HG03575 (cell line): ENCODE results near the gene SPTBN1.
A peak's percentile ranks its signal among the peaks of the same experiment; 100 is the strongest.
"Not testable (repeated sequence)": the region's sequence is repeated elsewhere in the genome, so short reads cannot be mapped to it uniquely, and the experiment has no call there.

Experiments
- ATAC-seq: cut with Tn5 transposase; IDR thresholded peaks from one replicate; pipeline ENCODE4 v1.9.1; 2021; ENCODE audit not compliant: unreplicated experiment, insufficient number of reproducible peaks, low FRiP score; ENCODE audit errors: extremely low read depth

The SPTBN1 gene

GRCh38 chr2:54518430-54518829 is 62.3 kb downstream of the SPTBN1 start:
- no peak for ATAC-seq

GRCh38 chr2:54519841-54520459 is 63.8 kb downstream of the SPTBN1 start:
- ATAC-seq, result no peak

- no peak for ATAC-seq
These were observed 64.6 kb downstream of the SPTBN1 start for GRCh38 chr2:54520687-54521086.

- ATAC-seq, result peak; percentile 45
These were observed 66.6 kb downstream of the SPTBN1 start for GRCh38 chr2:54522624-54523281.

GRCh38 chr2:54523324-54523959 is 67.3 kb downstream of the SPTBN1 start:
- ATAC-seq, result no peak

- no peak for ATAC-seq
These were observed 68.3 kb downstream of the SPTBN1 start for GRCh38 chr2:54524226-54524991.

- no peak for ATAC-seq
These were observed 69.2 kb downstream of the SPTBN1 start for GRCh38 chr2:54525321-54525720.

- ATAC-seq, result no peak
These were observed 70.2 kb downstream of the SPTBN1 start for GRCh38 chr2:54526226-54526879.

GRCh38 chr2:54528311-54528955 is 72.3 kb downstream of the SPTBN1 start:
- ATAC-seq, result no peak

- ATAC-seq, result not testable (repeated sequence)
These were observed 73.4 kb downstream of the SPTBN1 start for GRCh38 chr2:54529518-54529917.

GRCh38 chr2:54529935-54530334 is 73.8 kb downstream of the SPTBN1 start:
- ATAC-seq, result no peak

GRCh38 chr2:54531558-54531957 is 75.4 kb downstream of the SPTBN1 start:
- ATAC-seq, result no peak

GRCh38 chr2:54534221-54534620 is 78.1 kb downstream of the SPTBN1 start:
- no peak for ATAC-seq

GRCh38 chr2:54534625-54535024 is 78.5 kb downstream of the SPTBN1 start:
- ATAC-seq, result no peak

- ATAC-seq, result no peak
These were observed 79.6 kb downstream of the SPTBN1 start for GRCh38 chr2:54535599-54536195.

GRCh38 chr2:54536720-54537119 is 80.6 kb downstream of the SPTBN1 start:
- ATAC-seq, result no peak

GRCh38 chr2:54538537-54538936 is 82.4 kb downstream of the SPTBN1 start:
- no peak for ATAC-seq

- ATAC-seq, result no peak
These were observed 83.6 kb downstream of the SPTBN1 start for GRCh38 chr2:54539683-54540082.
